Activated naive CD8-positive, alpha-beta T cell treated with anti-CD3 and anti-CD28 coated beads for 36 hours (primary cell): Measurements from ENCODE around the gene CLHC1. TPM values are rescaled to one million over a fixed set of nuclear protein-coding genes. Genes with fewer than 3 reads are reported as not detected.
"Not testable (repeated sequence)": the region's sequence is repeated elsewhere in the genome, so short reads cannot be mapped to it uniquely, and the experiment has no call there.

ENCODE experiments used
- DNase-seq: peaks from one replicate; pipeline ENCODE4 v3.0.0; 2021
- H3K27ac Mint-ChIP-seq: one replicate; pipeline ENCODE4 v1.8.0; 2022; ENCODE audit warnings: mild to moderate bottlenecking, moderate library complexity, mixed read lengths
- H3K27me3 Mint-ChIP-seq: one replicate; pipeline ENCODE4 v1.8.0; 2022; ENCODE audit warnings: mild to moderate bottlenecking, mixed read lengths
- H3K36me3 Mint-ChIP-seq: one replicate; pipeline ENCODE4 v1.8.0; 2021; ENCODE audit warnings: mild to moderate bottlenecking, mixed read lengths
- H3K4me1 Mint-ChIP-seq: one replicate; pipeline ENCODE4 v1.8.0; 2021; ENCODE audit warnings: mixed read lengths
- H3K4me3 Mint-ChIP-seq: one replicate; pipeline ENCODE4 v1.8.0; 2022; ENCODE audit warnings: mild to moderate bottlenecking, moderate library complexity, mixed read lengths
- H3K9me3 Mint-ChIP-seq: one replicate; pipeline ENCODE4 v1.8.0; 2022; ENCODE audit warnings: mixed read lengths
- total RNA-seq, 2 experiments: library from RNA; stranded (reverse); gene quantifications; one replicate each; pipeline ENCODE4 v1.2.3, GENCODE V29; 2021

CLHC1 gene
- total RNA-seq, 2 experiments from 2014 or later: 5.8 to 7.8 TPM

DNA sequence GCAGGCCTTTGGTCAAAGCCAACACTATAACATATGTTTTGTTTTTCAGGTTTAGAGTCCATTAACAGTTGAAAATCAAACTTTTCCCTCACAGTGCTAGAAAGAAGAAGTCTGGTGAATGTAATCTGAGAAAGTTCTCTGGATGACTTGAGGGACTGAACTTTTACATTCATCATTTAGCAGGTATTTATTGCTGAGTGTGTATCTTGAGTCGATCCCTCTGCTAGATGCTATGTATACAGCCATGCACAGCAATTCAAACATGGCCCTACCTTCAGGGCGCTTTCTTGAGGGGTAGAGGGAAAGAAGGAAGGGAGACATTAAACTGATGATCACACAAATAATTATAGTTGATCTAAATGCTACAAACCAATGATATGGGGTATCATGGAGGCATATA lies 89.6 kb downstream of the CLHC1 start:
- no peak overlapping the region for H3K27ac Mint-ChIP-seq
- H3K9me3 Mint-ChIP-seq: no peaks in the 10 kb centered on the region
- no peaks in the 10 kb centered on the region for H3K27me3 Mint-ChIP-seq
- peaks cover 8% of the 10 kb centered on the region for H3K4me1 Mint-ChIP-seq
- H3K4me3 Mint-ChIP-seq: no peak overlapping the region
- no peak for DNase-seq
- H3K36me3 Mint-ChIP-seq: no peaks in the 10 kb centered on the region

DNA sequence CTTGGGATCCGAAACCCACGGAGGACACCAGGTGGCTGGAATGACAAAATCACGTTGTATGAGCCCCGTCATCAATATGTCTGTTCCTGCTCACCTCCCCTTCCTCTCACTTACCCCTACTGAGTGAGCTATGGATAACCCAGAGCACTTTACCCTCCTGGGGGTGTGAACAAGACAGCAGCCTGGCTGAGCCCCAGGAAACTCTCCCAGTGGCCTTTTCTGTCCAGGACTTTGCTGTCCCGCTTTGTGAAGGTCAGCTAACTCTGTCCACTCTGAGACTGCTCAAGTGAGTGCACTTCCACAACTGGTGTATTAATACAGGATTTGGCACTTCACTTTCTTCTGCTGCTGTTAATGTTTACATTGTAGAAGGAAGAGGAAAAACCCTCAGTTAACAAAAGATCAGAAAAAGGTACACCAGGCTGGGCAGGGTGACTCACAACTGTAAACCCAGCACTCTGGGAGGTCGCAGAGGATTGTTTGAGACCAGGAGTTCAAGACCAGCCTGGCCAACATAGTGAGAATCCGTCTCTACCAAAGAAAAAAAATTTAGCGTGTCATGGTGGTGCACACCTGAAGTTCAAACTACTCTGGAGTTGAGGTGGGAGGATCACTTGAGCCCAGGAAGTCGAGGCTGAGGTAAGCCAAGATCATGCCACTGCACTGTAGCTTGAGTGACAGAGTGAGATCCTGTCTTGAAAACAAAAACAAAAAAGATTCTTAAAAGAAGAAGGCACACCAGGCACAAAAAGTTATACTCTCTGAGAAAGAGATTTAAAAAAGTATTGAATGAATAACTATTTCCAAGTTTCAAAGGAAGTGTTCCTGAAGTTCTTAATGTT lies 90.3 kb downstream of the CLHC1 start:
- Mint-ChIP-seq H3K4me1 (peaks cover 8% of the 10 kb centered on the region), H3K4me3 (no peak overlapping the region), H3K36me3 (no peaks in the 10 kb centered on the region), H3K9me3 (no peaks in the 10 kb centered on the region), H3K27ac (no peak overlapping the region), H3K27me3 (no peaks in the 10 kb centered on the region)
- no peak for DNase-seq

DNA sequence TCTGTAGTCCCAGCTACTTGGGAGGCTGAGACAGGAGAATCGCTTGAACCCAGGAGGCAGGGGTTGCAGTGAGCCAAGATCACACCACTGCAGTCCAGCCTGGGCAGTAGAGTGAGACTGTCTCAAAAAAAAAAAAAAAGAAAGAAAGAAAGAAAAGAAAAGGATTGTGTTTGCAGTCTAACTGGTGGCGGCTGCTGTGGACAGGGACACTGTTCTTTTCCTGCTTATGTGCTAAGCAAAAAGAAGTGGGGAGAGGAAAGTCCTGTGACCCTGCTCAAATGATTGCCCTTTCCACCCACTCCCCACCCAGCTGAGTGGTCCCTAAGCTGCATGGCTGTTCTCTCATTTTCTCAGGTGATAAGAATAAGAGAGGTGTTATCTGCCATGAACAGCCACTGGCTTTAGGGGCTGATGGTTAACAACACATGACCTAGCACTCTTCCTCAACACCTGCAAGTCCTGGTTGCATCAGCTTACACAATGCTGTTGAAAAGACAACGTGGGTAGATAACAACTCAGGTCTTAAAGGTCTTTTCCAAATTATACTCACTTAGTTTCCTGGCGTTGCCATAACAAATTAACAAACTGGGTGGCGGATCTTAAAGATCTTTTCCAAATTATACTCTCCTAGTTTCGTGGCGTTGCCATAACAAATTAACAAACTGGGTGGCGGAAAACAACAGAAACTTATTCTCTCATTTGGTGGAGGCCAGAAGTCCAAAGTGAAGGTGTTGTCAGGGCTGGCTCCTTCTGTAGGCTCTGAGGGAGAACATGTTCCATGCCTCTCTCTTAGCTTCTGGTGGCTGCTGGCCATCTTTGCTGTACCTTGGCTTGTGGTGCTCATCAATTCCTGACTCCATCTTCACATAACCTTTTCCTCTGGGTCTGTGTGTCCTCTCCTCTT lies 91.5 kb downstream of the CLHC1 start:
- Mint-ChIP-seq H3K36me3 (no peaks in the 10 kb centered on the region), H3K27me3 (no peaks in the 10 kb centered on the region), H3K4me1 (peaks cover 17% of the 10 kb centered on the region), H3K27ac (no peak overlapping the region), H3K9me3 (no peaks in the 10 kb centered on the region), H3K4me3 (no peak overlapping the region)
- DNase-seq: no peak

DNA sequence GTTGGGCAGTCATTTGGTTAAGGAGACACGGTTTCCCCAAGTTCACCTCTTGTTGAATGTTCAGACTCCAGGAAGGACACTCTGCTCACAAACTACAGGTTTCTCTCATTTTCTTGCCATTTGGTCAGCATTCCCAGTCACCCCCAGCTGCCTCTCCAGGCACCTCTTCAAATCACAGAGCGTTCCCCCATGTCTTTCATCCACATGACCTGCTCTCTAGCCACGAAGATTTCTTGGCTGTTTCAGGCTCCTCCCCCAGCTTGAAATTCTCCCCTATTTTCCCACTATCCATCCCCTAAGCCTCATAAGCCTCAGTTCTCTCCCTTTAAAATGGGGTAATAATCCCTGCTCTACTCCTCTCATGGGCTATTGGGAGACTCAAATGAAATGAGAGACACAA lies 92.8 kb downstream of the CLHC1 start:
- no peak overlapping the region for H3K27ac Mint-ChIP-seq

DNA sequence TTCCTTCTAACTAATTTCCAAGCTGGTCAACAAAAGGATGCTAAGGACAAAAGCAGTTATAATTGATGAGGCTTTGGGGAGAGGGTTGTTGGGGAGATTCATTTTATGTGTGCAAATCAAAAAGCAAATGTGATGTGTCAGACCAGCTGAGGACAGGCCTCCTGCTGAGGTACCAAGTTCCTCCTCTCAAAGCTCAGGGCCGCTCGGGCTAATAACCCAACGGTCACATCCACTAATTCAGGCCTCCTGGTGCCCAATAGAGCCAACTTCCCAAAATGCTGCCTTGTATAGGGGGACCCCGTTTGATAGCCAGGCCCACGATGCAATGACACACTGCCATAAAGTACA lies 93.2 kb downstream of the CLHC1 start:
- Mint-ChIP-seq H3K9me3 (no peaks in the 10 kb centered on the region), H3K4me3 (no peak overlapping the region), H3K27me3 (no peaks in the 10 kb centered on the region), H3K4me1 (peaks cover 27% of the 10 kb centered on the region), H3K36me3 (no peaks in the 10 kb centered on the region), H3K27ac (no peak overlapping the region)
- no peak for DNase-seq

More for the DNA sequence above, 92.8 kb downstream of the CLHC1 start:
- Mint-ChIP-seq H3K36me3 (no peaks in the 10 kb centered on the region), H3K4me1 (peaks cover 23% of the 10 kb centered on the region), H3K4me3 (no peak overlapping the region), H3K27me3 (no peaks in the 10 kb centered on the region), H3K9me3 (no peaks in the 10 kb centered on the region)
- no peak for DNase-seq

DNA sequence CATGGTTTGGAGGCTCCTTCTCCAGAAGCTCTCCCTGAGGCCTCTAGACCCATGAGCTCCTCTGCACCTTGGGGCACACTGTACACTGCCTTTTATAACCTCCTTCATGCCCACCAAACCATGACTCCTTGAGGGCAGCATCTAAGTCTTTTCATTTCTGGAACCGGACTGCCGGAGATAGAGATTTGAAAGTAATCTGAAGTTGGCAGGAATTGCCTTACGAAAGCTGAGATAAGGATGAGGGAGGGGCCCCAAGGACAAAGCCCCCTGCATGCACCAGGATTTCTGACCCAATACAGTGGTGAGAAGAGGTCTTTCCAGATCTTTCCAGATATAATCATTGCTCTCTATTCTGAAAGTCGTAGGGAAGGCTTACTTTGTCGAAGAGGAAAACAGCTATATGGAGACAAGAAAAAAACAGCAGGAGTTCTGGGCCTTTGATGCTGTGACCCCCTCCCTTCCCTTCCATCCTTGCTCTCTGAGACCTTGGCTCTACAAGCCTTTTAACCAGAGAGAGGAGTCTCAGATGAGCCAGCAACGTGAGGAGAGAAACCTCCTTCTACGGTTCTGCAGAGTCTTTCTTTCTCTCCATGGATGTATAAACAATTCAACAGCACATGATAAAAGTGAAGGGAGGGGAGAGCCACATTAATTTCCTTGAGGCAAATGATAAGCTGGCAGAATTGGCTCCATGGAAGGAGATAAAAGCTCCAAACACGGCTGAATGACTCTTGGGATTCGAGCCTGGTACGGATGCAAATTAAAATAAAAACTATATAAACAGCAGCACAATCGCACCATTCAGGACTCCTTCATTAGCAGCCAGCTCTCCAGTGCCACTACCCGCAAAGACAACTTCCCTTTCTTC lies 93.8 kb downstream of the CLHC1 start:
- peaks cover 2% of the 10 kb centered on the region for H3K9me3 Mint-ChIP-seq
- H3K27ac Mint-ChIP-seq: no peak overlapping the region
- H3K27me3 Mint-ChIP-seq: no peaks in the 10 kb centered on the region
- DNase-seq: no peak
- H3K36me3 Mint-ChIP-seq: no peaks in the 10 kb centered on the region
- H3K4me1 Mint-ChIP-seq: peaks cover 33% of the 10 kb centered on the region
- no peak overlapping the region for H3K4me3 Mint-ChIP-seq

DNA sequence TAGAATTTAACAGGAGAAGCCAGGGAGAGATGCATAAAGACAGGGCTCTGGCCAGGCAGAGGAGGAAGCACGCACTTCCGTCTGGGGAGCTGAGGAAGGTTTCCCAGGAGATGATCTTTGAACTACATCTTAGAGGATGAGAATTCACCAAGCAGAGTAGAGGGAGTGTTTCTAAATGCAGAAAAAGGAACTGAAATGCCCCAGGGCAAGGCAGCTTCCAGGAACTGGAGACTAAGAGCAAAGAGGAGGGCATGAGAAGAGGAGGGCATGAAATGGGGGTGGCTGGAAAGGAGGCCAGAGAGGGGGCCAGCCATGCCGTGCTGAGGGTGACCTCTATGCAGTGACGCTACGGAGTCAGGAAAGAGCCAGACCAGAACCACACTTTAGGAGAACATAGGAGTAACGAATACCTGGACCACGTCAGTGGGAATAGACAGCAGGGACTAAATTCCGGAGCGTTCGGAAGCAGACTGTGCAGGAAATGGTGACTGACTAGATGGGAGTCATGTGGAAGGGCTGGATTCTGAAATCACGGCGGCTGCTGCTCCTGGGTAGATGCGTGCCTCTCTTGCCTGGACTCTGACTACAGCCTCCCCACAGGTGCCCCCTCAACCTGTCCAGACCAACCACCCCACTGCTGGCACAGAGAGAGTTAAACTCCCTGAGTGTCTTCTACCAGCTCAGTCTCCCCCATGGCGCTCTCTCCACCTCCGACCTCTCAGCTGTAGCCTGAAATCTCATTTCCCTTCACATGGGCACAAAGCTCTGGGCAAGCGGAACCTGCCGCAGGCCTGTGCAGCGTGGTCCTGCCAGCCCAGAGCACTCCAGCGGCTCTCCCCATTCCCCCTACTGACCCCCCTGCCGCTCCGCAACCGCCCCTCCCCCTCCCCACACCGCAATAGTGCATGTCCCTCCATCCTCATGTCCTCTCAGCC lies 94.8 kb downstream of the CLHC1 start:
- Mint-ChIP-seq H3K27me3 (no peaks in the 10 kb centered on the region), H3K9me3 (peaks cover 3% of the 10 kb centered on the region), H3K36me3 (no peaks in the 10 kb centered on the region), H3K4me3 (no peak overlapping the region), H3K27ac (no peak overlapping the region), H3K4me1 (peaks cover 33% of the 10 kb centered on the region)
- DNase-seq: no peak

DNA sequence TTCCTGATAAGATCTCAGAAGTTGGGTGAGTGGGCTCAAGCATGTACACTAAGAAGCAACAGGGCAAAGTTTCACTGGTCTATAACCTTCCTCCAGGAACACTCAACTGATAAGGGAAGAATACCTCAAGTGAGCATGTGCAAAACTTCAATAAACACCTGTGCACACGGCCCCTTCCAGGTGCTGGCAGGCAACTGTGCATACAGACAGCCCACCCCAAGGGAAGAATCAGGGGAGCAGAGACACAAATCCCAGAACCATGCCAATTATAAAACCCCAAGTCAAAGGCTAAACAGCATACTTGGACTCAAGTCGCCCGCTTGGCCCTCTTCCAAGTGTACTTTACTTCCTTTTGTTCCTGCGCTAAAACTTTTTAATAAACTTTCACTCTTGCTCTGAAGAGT lies 96.0 kb downstream of the CLHC1 start:
- peaks cover 4% of the 10 kb centered on the region for H3K9me3 Mint-ChIP-seq
- DNase-seq: no peak
- no peak overlapping the region for H3K27ac Mint-ChIP-seq
- peaks cover 27% of the 10 kb centered on the region for H3K4me1 Mint-ChIP-seq
- no peak overlapping the region for H3K4me3 Mint-ChIP-seq
- H3K27me3 Mint-ChIP-seq: no peaks in the 10 kb centered on the region
- no peaks in the 10 kb centered on the region for H3K36me3 Mint-ChIP-seq

DNA sequence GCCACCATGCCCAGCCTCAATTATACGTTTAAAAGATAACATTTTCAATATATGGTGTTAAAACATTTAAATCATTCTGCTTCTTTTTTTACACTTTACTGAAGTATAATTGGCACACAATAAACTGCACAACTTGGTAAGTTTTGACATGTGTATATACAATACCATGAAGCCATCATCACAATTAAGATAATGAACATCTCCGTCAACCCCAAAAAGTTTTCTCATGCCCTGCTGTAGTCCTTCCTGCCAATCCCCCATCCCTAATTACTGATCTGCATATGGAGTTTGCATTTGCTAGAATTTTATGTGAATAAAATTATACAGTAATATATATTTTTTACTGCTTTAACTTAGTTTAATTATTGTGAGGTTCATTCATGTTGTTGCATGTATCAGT lies 96.6 kb downstream of the CLHC1 start:
- Mint-ChIP-seq H3K27me3 (no peaks in the 10 kb centered on the region), H3K4me3 (no peak overlapping the region), H3K36me3 (no peaks in the 10 kb centered on the region), H3K27ac (no peak overlapping the region), H3K9me3 (peaks cover 4% of the 10 kb centered on the region), H3K4me1 (peaks cover 27% of the 10 kb centered on the region)
- DNase-seq: no peak

DNA sequence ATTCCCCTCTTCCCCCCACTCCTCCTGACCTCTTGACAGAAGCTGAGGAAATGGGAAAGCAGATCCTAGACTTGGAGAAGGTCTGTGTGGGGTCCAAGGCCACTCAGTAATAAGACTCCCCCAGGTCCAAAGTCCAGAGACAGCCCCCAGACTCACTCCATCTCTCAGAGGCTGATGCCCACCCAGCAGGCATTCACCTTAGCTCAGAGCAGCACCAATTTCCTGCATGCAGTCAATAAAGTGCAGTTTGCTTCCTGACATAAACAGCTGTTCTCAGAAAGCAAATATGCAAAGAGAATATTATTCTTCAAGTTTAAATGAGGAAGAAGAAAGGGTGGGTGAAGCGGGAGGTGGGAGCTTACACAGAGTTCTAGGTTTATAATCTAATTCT lies 97.8 kb downstream of the CLHC1 start:
- Mint-ChIP-seq H3K4me1 (peaks cover 27% of the 10 kb centered on the region), H3K4me3 (peak overlapping the region; percentile 71), H3K9me3 (peaks cover 4% of the 10 kb centered on the region), H3K27me3 (no peaks in the 10 kb centered on the region), H3K27ac (peak overlapping the region; percentile 96), H3K36me3 (no peaks in the 10 kb centered on the region)
- no peak for DNase-seq

DNA sequence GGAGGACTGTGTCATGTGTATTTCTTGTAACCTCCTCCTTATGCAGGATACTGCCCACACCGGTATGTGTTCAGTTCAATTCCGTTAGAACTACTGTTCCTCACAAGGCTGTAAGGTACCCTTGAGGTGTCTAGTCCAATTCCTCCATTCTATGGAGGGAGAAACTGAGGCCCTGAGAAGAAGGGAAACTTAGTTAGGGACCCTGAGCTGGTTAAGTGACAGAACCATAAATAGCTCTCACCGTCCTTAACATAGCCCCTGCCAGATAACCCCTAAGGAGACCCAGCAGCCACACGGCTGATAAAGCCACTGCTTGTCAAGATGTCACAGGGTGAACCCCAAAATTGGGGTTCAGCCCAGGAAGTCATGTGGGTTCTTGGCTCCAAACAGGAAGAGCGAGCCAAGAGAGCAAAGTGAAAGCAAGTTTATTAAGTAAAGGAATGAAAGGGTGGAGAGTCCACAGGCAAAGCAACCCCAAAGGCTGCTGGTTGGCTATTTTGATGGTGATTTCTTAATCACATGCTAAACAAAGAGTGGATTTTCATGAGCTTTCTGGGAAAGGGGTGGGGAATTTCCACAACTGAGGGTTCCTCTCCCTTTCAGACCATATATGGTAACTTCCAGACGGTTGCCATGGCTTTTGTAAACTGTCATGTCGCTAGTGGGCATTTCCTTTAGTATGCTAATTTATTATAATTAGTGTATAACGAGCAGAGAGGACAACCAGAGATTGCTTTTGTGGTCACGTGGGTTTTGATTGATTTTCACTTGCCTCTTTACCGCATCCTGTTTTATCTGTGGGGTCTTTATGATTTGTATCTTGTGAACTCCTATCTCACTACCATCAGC lies 98.4 kb downstream of the CLHC1 start:
- H3K4me1 Mint-ChIP-seq: peaks cover 27% of the 10 kb centered on the region
- peak; percentile 51 for DNase-seq
- peak overlapping the region; percentile 96 for H3K27ac Mint-ChIP-seq
- no peaks in the 10 kb centered on the region for H3K27me3 Mint-ChIP-seq
- peaks cover 4% of the 10 kb centered on the region for H3K9me3 Mint-ChIP-seq
- no peaks in the 10 kb centered on the region for H3K36me3 Mint-ChIP-seq
- peak overlapping the region; percentile 76 for H3K4me3 Mint-ChIP-seq

DNA sequence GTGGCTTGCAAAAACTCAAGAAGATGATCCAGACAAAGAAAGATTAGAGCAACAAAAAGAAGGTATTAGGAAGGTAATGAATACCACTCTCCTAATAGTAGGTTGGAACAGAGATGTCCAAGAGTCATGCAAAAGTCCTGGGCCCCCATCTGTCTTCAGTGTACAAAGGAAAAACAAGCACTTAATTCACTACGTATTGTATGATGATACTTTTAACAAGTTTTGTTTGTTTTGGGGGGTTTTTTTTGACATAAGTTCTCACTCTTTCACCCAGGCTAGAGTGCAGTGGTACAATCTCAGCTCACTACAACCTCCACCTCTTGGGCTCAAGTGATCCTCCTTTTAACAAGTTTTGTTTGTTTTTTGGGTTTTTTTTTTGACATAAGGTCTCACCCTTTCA lies 101.2 kb downstream of the CLHC1 start:
- Mint-ChIP-seq H3K4me3 (no peak overlapping the region), H3K9me3 (peaks cover 4% of the 10 kb centered on the region), H3K36me3 (no peaks in the 10 kb centered on the region), H3K27me3 (no peaks in the 10 kb centered on the region), H3K4me1 (peaks cover 21% of the 10 kb centered on the region), H3K27ac (no peak overlapping the region)
- DNase-seq: no peak

DNA sequence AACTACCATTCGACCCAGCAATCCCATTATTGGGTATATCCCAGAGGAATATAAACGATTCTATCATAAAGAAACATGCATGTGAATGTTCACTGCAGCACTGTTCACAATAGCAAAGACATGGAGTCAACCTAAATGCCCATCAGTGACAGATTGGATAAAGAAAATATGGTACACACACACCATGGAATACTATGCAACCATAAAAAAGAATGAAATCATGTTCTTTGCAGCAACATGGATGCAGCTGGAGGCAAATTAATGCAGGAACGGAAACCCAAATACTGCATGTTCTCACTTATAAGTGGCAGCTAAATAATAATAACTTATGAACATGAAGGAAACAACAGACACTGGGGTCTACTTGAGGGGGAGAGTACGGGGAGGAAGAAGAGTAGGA lies 105.5 kb downstream of the CLHC1 start:
- H3K27me3 Mint-ChIP-seq, H3K4me3 Mint-ChIP-seq, DNase-seq, H3K4me1 Mint-ChIP-seq, H3K27ac Mint-ChIP-seq, H3K36me3 Mint-ChIP-seq, H3K9me3 Mint-ChIP-seq: not testable (repeated sequence)
